GM19238 (cell line): Measurements from ENCODE around the gene LCLAT1.
"Not testable (repeated sequence)": the region's sequence is repeated elsewhere in the genome, so short reads cannot be mapped to it uniquely, and the experiment has no call there.

ENCODE experiments used
- DNase-seq: peaks from one replicate; pipeline ENCODE4 v3.0.0; 2011; ENCODE audit warnings: low spot score; ENCODE audit not compliant: insufficient read length

Gene LCLAT1

DNA sequence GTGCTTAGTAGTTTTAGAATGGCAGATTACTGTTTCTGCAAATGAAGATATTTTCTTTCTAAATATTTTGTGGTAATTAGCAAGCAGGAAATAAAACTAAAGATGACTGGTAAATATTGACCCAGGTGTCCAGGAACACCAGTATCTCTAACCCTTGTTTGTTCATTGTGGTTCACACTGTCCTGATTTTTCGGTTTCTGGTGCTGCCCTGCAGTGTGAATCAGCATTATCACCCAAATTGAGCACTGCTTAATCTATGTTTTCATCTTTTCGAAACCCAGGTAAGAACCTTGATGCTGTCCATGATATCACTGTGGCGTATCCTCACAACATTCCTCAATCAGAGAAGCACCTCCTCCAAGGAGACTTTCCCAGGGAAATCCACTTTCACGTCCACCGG lies 192.8 kb downstream of the LCLAT1 start:
- no peak for DNase-seq

GRCh38 chr2:30641765-30642345 lies 194.8 kb downstream of the LCLAT1 start:
- DNase-seq, result no peak

DNA sequence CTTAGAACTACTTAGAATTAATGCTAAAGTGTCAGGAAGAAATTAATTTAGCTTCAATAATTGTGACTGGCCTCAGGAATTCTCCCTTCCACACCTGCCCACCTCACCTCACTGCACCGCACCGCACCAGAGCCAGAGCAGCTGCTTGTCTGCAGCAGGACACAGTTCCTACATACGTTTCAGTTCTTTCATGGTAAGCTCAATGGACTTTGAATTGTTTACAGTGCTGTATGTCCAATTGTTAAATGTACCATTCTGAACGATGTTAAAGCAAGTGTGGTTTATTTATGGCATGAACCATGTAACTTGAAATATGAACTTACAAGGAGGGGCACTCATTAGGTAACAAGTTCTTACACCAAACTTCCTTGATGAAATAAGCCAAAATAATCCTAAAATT lies 196.0 kb downstream of the LCLAT1 start:
- DNase-seq, result not testable (repeated sequence)

DNA sequence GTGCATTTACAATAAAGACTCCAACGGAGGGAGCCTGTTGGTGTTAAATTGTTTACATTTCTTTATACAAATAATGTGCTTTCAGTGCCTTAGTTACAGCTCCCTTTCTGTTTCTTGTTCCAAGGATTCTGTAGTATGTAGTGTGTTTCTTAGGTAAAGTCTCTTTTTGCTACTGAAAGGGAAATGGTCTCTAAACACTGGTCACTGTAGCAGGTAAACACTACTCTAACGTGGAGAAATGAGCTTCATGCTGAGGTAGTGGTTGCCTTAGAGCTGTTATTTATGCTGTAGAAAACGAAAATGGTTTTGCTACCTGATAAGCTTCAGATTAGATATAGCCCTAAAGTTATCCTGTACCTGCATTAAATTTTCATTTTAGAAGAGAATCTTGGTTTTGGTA lies 196.6 kb downstream of the LCLAT1 start:
- no peak for DNase-seq

DNA sequence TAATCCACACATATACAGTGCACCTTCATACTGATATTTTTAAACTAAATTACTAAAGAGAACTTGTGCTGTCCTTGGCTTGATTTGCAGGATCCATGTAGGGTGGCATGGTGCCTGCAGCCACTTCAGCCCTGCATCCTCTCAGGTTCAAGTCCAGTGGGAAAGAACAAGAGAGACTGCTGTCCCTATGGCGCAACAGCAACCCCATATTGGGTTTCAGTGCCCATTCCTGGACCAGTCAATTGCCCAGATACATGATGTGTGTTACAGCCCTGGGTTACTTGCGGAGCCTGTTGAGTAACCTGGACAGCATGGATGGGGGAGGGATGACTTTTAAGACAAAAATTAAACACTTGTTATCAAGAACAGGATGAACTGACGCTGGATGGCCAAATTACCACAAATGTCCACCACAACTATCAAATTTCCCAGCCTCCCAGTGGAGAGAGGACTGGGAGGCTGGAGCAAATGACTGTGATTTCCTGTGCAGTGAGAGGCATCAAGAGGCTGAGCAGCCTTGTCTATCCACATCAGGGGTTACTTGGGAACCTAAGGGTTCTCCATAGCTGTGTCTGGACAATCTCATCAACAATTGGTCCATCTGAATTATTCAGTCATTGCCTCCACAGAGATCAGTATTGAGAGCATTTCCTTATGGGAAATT lies 198.2 kb downstream of the LCLAT1 start:
- DNase-seq, result no peak

- no peak for DNase-seq
Observed at GRCh38 chr2:30645745-30646119, 198.7 kb downstream of the LCLAT1 start.

GRCh38 chr2:30647752-30648457 lies 200.9 kb downstream of the LCLAT1 start:
- no peak for DNase-seq

DNA sequence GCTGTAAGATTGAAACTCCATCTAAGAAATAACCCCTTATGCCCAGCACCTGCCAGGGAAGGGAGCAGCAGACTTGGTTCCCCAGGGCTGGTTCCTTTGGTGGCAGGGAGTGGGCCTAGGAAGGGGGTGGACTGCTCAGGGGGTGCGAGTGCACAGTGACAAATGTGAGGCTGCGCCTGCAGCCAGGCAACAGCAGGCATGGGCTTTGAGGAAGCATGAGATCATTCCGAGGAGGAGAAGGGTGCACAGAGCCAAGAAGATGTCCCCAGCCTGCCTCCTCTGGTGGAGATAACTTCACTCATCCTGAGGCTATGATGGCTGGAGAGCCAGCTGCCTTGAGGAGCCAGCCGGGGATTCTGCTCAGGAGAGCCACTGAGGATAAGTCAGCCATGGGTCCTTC lies 202.2 kb downstream of the LCLAT1 start:
- no peak for DNase-seq

GRCh38 chr2:30649828-30650227 lies 202.8 kb downstream of the LCLAT1 start:
- DNase-seq, result no peak

- no peak for DNase-seq
Observed at GRCh38 chr2:30652271-30652915, 205.3 kb downstream of the LCLAT1 start.

DNA sequence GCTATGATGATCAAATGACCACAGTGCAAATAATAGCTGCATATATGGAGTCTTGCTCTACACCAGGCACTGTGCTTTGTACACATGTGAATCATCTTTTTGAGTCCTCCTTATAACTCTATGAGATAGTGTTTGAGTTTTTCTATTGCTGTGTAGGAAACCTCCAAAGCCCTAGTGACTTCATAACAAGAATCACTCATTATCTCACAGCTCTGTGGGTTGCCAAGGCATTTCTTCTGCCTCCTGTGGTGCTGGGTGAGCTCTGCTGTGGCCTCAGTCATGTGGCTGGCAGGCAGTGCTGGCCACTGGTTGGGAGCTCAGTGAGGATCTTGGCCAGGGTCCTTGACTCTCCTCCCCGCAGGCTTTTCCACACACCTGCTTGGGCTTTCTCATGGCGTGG lies 206.8 kb downstream of the LCLAT1 start:
- no peak for DNase-seq

- DNase-seq, result no peak
Observed at GRCh38 chr2:30654404-30654803, 207.4 kb downstream of the LCLAT1 start.

DNA sequence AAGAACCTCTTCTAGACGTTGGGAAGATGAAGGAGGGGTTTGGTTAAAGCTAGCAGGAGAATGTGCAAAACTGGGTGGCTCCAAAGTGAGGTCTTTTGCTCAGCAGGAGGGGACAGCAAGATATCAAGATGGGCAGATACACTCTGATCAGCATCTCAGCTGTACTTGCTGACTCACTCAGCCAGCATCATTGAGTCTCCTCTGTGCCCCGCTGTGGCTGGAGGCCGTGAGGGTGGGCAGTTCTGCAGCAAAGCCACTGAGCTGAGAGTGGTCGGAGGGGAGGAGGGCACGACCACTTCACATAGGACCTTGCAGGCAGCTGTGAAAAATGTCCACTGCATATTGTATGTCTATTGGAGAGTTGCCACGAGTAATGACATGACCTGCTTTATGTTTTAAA lies 208.2 kb downstream of the LCLAT1 start:
- DNase-seq, result no peak

DNA sequence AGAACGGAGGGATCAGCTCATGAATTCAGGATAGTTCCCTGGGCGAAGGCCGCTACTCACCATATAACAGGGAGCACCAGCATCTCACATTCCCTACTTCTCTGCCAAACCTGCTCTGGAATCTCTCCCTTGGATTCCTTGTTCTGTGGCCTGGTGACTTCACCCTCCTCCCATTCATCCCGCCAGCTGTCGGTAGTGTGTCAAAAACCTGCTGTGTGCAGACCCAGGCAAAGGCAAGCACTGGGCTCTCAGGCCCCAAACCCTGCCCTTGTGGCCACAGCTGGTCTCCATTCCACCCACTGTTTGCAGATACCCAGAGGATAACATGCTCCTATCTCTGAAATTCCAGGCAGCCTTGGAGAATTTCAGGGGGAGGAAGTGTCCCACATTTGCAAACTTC lies 208.6 kb downstream of the LCLAT1 start:
- DNase-seq, result no peak

DNA sequence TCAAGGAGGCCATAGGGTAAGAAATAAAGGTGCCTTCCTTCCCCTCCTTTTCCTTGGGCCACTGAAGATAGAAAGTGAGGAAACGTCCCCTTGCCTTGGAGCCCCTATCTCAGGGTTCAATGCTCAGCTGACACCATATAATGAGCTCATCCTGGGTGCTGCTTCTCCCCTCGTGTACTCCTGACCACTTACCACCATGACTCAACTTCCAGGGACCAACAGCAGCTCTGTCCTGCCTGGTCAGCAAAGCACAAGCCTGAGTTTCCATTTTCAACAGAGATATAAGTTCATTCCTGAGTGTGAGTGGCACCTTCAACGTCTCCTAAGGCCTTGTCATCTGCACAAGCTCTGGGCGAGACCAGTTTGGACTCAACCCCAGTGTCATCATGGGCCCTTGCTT lies 209.0 kb downstream of the LCLAT1 start:
- DNase-seq, result no peak

GRCh38 chr2:30661173-30662107 lies 214.4 kb downstream of the LCLAT1 start:
- no peak for DNase-seq

GRCh38 chr2:30662268-30663131 lies 215.5 kb downstream of the LCLAT1 start:
- DNase-seq, result no peak

- no peak for DNase-seq
Observed at GRCh38 chr2:30663321-30663720, 216.3 kb downstream of the LCLAT1 start.

GRCh38 chr2:30663806-30664205 lies 216.8 kb downstream of the LCLAT1 start:
- no peak for DNase-seq

DNA sequence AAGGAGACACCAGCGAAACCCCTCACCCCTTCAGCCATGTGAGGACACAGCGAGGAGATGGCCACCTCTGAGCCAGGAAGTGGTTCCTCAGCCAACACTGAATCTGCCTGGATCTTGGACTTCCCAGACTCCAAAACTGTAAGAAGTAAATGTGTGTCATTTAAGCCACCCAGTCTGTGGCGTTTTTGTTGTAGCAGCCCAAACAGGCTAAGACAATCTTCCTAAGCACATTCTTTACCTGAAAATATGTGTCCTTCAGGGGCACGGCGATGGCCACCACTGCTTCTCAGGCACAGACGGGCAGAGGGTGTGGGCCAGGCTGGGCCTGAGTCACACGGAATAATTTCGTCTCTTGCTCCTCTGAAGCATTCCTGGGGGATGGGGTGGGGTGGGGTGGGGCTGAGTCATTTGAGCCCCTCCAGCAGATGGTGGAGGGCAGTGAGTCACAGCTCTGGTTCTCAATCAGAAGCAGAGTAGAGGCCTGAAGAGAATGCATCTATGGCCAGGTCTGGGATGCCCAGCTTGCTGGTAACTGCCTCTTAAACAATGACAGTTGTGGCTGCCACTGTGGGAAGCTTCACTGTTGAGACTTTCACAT lies 217.8 kb downstream of the LCLAT1 start:
- no peak for DNase-seq
